Caki2 (cell line): ENCODE results near the gene LTBR. TPM values are rescaled to one million over a fixed set of nuclear protein-coding genes. Genes with fewer than 3 reads are reported as not detected.

Source experiments
- DNase-seq: peaks from one replicate; pipeline ENCODE4 v3.0.0-alpha.2; 2015; ENCODE audit warnings: low read depth
- in situ Hi-C: cut with HindIII; loops from 2 replicates; pipeline ENCODE4 v1.10.0; 2016; ENCODE audit warnings: low sequenced_read_pairs, low pct_unique_long_range_greater_than_20kb, mixed read lengths
- total RNA-seq: library from RNA; depleted of rRNA; stranded (reverse); fragments of >200 nt; shearing (Covaris generic); gene quantifications from 2 replicates; pipeline ENCODE4 v1.2.3, GENCODE V29; 2014; ENCODE audit warnings: low replicate concordance; rRNA removed

LTBR gene
- total RNA-seq, 1 experiment from 2014 or later: 136 TPM

GRCh38 chr12:6435961-6436715 lies 52.2 kb downstream of the LTBR start:
- in situ Hi-C loops: no loop called here
- no peak for DNase-seq

DNA sequence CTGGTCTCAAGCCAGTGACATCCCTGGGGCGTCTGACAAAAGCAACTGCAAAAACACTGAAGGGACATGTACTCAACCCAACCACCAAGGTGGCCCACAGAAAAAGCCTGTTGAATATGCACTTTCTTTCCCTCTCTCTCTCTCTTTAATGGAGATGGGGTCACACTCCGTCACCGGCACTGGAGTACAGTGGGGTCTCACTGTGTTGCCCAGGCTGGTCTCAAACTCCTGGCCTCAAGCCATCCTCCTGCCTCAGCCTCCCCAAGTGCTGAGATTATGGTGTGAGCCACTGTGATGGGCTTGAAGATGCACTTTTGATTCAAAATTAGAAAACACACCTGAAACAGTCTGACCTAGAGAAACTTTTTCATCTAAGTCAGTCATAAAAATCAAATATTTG lies 53.6 kb downstream of the LTBR start:
- in situ Hi-C loops: no loop called here
- no peak for DNase-seq

GRCh38 chr12:6438345-6438744 lies 54.4 kb downstream of the LTBR start:
- no peak for DNase-seq
- in situ Hi-C loops: no loop called here

DNA sequence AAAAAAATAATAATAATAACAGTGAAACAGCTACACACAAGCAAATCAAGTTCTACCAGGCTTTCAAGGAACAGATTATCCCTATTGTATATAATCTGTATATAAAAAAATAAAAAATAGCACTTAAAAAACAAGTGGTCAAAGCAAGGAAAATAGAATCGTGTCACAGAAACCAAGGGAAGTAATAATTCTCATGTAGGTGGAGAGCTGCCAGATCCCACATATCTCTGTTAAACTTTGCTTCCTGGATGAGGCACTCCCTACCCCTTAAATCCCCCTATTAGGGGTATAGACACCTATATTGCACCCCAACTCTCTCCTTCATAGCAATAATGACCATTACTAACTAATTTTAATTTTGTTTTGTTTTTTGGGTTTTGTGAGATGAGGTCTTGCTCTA lies 56.4 kb downstream of the LTBR start:
- in situ Hi-C loops: no loop called here
- DNase-seq: no peak

Other genes starting within 250 kb of the LTBR start
- 64.2 and 70.8 TPM in 2 replicates for gene CD9, start 183.8 kb upstream of the LTBR start, total RNA-seq
- 1.0 and 2.0 TPM in 2 replicates for gene PLEKHG6, start 73.5 kb upstream of the LTBR start, total RNA-seq
- 121 and 171 TPM in 2 replicates for gene TNFRSF1A, start 42.1 kb upstream of the LTBR start, total RNA-seq
- gene SCNN1A, start 8.6 kb upstream of the LTBR start, total RNA-seq: 0.12 and 5.7 TPM in 2 replicates
- gene CD27, start 60.8 kb downstream of the LTBR start, total RNA-seq: not detected in 2 replicates
- 3.1 and 20.5 TPM in 2 replicates for gene TAPBPL, start 67.9 kb downstream of the LTBR start, total RNA-seq
- 11.0 and 16.2 TPM in 2 replicates for gene VAMP1, start 86.5 kb downstream of the LTBR start, total RNA-seq
- 304 and 400 TPM in 2 replicates for gene MRPL51, start 109.1 kb downstream of the LTBR start, total RNA-seq
- gene NCAPD2, start 109.9 kb downstream of the LTBR start, total RNA-seq: 90.6 and 97.5 TPM in 2 replicates
- gene GAPDH, start 150.4 kb downstream of the LTBR start, total RNA-seq: 10,373 and 12,033 TPM in 2 replicates
- gene IFFO1, start 171.9 kb downstream of the LTBR start, total RNA-seq: 15.3 and 15.9 TPM in 2 replicates
- gene NOP2, start 184.1 kb downstream of the LTBR start, total RNA-seq: 24.8 and 56.0 TPM in 2 replicates
- 122 and 157 TPM in 2 replicates for gene CHD4, start 223.2 kb downstream of the LTBR start, total RNA-seq